OCI-LY7 (cell line): ENCODE measurements around the gene ZNF24.

Experiments used
- EZH2phosphoT487 ChIP-seq: fragments of 200-600 bp; sonication (generic); IDR thresholded peaks from 2 replicates; pipeline ENCODE4 v1.6.1; 2018; ENCODE audit warnings: low read depth, borderline replicate concordance, mild to moderate bottlenecking, mixed run types, antibody characterized with exemption, low read length, moderate library complexity, mixed read lengths
- TF ChIP-seq, protein P1 (sequence below): fragments of 200-600 bp; sonication (generic); conservative IDR thresholded peaks from 2 replicates; pipeline ENCODE4 v1.5.1; 2014; ENCODE audit warnings: mild to moderate bottlenecking, antibody characterized with exemption, low read length, moderate library complexity, mixed read lengths

DNA sequence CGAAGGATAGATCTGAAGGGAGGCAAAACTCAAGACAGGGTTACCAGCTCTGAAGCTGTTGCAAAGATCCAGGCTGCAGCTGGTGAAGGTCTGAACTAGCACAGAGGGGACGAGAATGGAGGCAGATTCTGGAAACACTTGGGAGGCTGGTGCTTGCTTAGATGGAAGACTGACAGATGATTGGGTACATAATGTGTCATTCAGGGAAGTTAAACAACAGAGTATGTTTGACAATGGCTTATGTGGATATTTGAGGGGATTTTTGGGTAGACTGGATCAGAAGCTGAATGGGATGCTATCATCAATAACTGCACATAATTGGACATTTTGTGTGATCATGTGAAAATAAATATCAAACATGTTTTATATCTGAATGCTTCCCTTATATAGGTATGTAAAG is 35.2 kb upstream of the ZNF24 start:
- TF ChIP-seq, protein P1, sequence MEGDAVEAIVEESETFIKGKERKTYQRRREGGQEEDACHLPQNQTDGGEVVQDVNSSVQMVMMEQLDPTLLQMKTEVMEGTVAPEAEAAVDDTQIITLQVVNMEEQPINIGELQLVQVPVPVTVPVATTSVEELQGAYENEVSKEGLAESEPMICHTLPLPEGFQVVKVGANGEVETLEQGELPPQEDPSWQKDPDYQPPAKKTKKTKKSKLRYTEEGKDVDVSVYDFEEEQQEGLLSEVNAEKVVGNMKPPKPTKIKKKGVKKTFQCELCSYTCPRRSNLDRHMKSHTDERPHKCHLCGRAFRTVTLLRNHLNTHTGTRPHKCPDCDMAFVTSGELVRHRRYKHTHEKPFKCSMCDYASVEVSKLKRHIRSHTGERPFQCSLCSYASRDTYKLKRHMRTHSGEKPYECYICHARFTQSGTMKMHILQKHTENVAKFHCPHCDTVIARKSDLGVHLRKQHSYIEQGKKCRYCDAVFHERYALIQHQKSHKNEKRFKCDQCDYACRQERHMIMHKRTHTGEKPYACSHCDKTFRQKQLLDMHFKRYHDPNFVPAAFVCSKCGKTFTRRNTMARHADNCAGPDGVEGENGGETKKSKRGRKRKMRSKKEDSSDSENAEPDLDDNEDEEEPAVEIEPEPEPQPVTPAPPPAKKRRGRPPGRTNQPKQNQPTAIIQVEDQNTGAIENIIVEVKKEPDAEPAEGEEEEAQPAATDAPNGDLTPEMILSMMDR: no peak
- TF ChIP-seq EZH2phosphoT487: no peak
